HG03025 (cell line): ENCODE results near the gene COX4I1.

ENCODE experiments used
- ATAC-seq: cut with Tn5 transposase; IDR thresholded peaks from one replicate; pipeline ENCODE4 v1.9.1; 2021; ENCODE audit warnings: mild to moderate bottlenecking, moderate library complexity; ENCODE audit not compliant: unreplicated experiment, low FRiP score

COX4I1 gene

DNA sequence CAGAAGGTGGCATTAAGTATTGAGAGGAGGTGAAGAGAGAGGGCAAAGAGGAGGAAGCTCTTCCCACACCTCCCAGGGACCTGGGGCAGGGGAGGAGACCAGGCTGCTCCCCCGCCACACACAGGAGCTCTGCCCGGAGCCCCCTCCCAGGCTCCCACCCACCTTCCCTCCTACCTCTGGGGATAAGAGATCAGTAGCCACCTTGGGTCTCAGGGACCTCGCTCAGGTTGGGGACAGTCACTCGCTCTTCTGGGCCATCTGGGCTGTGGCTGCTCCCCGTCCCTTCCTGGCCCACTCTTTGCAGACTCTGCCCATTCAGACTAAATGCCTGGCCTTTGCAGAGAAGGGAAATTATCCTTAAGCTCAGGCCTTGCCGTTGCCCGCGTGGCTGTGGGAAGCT lies 33.7 kb upstream of the COX4I1 start:
- ATAC-seq, result no peak

DNA sequence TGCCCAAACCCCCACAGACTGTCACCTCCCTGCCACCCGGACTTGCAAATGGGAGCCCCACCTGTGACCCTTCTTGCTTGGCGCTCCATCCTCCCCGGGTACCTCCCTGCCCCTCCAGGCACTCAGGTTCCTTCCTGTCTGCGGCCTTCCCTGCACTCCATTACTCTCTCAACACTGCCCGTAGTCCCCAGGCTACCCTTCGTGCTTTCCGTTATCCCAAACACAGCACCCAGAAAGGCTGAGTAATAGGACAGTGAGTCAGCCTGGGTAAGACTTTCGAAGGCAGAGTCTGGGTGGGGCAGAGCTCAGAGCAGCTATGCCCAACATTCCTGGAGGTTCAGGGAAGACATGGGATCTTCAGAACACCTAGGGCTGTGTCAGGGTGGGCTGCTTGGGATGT lies 32.0 kb upstream of the COX4I1 start:
- ATAC-seq, result no peak

DNA sequence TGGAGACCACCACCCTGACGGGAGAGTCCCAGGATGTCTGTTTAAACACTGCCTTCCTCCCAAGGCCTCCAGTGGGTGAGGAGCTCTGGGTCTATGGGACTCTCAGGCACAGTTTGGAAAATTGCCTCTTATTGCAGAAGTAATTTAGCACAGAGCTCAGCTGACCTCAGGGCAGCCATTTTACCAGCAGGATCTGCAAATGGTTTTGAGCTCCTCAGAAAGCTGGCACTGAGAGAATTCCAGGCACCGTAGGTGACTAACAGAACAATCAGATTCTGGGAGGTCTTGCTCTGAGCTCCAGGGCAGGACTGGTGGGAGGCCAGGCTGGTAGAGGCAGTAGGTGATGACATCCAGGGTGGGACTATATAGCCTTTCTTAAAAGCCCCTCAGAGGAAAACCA lies 31.3 kb upstream of the COX4I1 start:
- no peak for ATAC-seq

DNA sequence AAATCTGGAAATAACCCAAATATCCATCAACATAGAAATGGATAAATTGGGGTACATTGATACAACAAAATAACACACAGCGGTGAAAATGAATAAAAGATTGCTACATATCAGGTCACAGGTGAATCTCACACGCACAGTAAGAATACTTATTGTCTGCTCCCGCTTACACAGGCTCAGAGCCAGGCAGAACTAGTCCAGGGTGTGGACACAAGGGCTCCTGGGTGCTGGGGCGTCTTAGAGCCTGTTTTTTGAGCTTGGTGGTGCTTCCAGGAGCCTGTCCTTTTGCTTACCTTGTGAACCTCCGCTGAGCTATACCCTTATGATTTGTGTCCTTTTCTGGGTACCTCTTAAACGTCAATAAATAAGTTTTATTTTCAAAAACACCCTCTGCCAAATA lies 28.8 kb upstream of the COX4I1 start:
- ATAC-seq, result no peak

DNA sequence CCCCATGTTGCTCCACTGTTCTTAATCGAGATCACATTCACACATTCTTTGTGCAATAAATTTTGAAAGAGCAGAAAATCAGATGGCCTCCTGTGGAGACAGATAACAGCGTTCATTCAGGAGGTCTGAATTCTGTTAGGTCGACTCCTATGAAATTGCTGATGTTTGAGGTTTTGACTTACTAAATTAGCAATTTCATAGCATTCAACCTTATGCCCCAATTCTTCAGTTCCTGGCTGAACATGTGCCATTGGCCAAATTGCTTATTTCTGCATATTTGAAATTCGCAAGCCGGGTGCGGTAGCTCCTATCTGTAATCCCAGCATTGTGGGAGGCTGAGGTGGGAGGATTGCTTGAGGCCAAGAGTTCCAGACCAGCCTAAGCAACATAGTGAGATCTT lies 26.5 kb upstream of the COX4I1 start:
- ATAC-seq, result no peak

DNA sequence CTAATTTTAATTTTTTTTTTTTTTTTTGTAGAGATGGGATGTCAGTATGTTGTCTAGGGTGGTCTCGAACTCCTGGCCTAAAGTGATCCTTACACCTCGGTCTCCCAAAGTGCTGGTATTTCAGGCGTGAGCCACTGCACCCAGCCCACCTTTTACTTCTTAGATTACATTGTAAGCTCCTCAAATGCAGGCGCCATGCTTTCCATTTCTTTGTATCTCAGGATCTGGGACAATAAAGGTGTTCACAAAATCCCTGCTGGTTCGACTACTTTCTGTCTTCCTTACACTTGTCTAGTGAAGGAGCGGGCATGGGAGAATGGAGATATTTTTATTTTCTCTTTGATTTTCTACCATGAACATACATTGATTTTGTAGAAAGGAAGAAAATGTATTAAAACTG lies 25.4 kb upstream of the COX4I1 start:
- no peak for ATAC-seq

DNA sequence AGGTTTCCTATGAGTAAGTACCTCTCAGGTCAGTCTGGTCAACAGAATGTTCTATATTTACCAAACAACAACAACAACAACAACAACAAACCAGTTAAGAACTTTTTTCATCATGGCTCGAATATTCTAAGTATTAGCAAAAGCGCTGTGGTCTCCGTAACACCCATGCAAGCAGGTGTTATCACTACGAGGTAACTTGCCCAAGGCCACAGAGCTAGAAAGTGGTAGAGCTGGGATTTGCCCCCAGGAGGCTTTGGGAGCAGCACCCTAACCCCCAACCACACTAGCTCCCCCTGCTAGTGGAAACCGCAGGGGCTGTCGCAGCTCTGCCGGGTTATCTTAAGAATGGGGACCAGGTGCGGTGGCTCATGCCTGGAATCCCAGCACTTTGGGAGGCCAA lies 24.7 kb upstream of the COX4I1 start:
- no peak for ATAC-seq

DNA sequence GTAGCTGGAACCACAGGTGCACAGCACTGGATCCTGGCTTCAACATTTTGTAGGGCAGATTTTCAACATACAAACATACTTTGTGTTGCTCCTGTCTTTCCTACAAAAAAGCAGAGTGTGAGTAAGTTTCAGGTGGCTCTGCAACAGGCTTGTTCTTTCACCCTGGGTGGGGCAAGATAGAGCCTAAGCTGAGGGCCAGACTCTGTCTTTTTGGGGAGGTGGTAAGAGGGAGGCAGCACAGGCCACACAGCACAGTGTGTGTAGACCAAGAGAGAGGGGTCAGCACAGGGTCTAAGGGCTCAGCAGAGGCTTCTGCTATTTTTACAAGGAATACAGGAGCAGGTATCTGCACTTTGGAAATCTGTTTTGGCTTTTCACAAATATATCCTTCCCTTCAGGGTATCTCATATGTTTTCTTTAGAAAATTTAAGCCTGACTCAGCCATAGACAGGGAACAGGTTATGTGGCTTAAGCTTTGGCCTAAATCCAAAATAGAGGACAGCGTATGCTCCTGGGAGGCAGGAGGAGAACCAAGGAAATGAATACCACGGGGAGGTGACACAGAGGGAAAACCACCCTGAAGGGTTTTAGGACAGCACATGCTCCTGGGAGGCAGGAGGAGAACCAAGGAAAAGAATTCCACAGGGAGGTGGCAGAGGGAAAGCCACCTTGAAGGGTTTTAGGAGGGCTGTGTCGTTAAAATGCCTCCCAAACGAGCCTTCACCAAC lies 21.7 kb upstream of the COX4I1 start:
- ATAC-seq, result no peak

DNA sequence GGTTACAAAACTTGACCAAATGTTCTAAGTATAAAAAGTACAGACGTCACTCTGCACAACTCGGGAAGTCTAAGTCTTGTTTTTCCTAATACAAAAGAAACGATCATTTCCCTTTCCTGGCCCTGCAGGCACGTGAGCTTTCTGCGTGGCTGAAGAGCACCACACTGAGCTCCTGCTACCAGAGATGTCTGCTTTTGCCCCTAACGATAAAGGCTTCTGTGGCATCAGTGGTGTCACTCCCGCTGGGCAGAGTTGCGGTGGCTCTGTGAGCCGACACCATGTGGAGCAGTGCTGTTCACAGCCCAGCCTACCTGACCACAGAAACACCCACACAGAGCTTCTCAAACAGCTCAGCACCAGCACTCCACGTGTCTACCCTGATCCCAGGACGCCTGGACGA lies 20.6 kb upstream of the COX4I1 start:
- no peak for ATAC-seq

DNA sequence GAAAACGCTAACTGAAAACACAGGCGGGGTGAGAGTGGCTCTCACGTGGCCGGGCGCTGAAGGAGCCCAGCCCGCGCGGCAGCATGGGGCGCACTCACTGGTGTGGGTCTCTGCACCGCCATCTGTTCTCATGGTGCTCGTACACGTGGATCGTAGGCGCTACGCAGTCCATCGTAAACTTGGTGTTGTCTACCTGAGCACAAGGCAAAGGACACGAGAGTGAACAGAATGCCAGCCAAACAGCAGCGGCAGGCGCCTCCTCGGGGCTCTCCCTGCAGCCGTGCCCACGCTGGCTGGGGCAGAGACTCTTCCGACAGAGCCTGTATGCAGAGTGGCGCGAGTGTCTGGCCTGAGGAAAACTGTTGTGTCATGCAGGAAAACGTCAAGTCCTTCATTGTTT lies 19.2 kb upstream of the COX4I1 start:
- no peak for ATAC-seq

DNA sequence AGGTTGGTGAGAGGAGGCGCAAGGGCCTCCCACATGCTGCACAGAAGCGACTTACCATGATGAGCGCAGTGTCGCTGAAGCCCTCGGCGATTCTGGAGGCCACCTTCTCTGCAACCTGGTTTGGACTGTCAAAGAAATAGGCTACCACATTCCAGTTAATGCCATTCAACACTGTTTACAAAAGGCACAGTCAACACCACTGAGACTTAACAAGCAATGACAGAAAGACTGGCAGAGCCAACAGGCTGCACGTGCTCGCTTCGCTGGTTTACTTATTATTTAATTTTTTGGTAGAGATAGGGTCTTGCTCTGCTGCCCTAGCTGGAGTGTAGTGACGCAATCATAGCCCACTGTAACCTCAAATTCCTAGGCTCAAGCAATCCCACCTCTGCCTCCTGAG lies 18.3 kb upstream of the COX4I1 start:
- no peak for ATAC-seq

DNA sequence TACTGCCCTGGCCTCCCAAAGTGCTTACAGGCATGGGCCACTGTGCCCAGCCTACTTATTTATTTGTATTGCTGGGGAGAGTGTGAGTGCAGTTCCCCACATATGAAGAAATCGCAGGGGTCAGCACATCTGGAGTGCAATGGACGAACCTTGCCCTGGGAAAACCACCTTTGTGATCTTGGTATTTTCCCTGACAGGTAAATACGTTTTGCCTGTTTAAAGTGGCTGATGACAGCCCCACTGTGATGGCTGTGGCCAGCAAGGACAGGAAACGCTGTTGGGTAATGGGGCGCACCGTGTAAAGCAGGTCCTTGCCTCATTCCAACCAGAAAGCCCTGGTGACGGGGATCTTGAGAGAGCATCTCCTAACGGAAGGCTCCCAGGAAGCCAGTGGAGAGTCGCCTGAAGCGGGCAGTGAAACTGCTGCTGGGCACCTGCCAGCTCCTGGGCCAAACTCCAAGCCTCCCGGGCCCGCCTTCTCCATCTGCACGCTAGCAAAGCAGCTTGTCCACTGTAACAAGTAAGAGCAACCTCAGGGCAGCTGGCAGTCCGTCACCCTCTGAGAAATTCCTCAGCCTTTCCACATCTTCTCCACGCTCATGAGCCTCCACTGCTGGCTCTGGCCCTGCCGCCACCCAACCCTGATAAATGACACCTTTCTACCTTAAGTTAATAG lies 17.7 kb upstream of the COX4I1 start:
- ATAC-seq, result no peak

DNA sequence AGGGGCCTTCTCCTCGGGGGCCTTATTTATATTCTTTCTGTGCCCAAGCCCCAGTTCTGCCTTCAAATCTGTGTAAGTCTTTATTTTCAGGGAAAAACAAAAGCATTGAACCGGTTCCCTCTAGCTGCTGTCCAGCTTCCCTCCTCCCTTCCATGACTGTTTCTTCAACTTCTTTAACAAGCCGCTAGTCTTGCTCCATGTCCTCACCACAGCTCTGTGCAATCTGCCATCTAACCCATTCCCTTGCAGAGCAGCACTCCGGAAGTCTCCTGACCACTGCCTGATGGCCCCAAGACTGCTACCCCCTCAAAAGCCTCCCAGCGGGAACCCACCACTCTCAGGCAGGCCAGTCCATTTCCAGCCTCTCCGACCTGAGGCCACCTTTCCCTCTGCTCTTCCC lies 17.0 kb upstream of the COX4I1 start:
- no peak for ATAC-seq

DNA sequence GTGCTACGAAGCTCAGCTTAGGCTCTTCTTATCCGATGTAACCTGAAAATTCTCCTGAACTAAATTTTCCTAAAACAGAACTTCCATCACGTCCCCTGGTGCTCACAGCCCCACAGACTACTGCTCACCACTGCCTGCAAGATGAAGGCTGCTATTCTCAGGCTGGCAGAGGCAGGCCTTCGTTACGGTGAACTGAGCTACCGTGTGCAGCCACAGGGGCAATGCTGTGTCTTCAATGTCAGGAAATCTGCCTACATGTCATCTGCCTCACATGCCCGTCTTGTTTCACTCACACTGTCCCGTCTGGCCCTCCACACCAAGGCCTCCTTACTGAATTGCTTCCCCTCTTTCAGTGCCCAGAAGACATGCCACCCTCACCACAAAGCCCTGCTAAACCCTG lies 16.1 kb upstream of the COX4I1 start:
- ATAC-seq, result no peak

DNA sequence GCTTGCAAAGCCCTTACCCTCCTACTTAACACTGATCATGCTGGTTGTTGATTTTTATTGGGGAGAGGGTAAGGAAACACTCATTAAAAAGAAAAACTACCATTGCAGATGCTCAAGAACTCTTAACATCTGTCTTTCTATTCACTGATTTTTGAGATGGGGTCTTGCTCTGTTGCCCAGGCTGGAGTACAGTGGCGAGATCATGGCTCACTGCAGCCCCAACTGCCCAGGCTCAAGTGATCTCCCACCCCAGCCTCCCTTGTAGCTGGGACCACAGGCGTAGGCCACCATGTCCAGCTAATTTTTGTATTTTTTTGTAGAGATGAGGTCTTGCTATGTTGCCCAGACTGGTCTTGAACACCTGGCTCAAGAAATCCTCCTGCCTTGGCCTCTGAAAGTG lies 14.7 kb upstream of the COX4I1 start:
- ATAC-seq, result no peak

DNA sequence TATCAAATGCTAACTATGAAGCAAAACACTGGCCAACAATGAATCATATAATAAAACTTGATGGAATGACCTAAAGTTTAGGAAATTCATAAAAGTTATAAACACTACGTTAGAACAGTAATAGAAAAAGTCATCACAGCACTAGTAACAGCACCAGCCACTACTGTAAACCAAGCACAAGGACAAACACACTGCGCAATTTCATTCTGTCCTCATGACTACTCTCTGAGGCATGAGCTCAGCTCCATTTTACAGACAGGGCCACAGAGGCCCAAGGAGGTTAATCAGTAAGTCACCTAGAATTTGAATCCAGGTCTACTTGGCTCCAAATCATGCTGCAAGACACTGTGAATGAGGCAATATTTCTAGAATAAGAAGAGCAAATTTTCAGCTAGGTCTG lies 13.6 kb upstream of the COX4I1 start:
- no peak for ATAC-seq

DNA sequence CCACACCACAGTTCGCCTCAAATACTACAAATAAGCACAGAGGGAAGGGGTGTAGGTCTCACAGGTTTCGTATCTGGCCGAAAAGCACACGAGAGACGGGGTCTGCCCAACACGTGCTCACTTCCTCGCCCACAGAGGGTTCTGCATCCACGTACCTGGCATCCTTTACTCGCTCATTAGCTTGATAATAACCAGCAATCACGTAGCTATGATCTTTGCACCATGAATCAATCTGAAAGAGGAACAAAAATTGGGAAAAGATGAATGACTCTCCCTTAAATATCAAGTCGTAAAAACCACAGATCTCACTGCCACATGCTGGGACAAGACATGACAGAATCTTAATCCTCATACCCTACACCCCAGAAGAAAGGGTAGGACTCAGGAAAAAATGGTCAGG lies 10.7 kb upstream of the COX4I1 start:
- no peak for ATAC-seq

DNA sequence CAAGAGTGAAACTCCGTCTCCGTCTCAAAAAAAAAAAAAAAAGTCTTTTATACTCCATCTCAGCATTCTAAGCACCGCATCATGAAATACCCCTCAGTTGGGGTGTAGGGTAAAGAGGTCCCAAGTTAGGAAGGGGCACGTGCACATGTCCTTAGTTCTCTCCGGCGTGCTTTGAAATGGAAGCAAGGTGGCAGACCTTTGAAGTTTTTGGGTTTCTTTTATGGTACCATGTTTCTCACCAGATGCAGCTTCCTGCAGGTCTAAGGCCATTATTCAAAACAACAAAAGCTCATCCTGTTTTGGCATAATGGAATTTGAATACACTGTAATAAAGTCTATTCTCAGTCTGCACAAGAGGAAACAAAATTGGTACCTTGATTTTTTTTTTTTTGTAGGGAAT lies 9.7 kb upstream of the COX4I1 start:
- ATAC-seq, result no peak

DNA sequence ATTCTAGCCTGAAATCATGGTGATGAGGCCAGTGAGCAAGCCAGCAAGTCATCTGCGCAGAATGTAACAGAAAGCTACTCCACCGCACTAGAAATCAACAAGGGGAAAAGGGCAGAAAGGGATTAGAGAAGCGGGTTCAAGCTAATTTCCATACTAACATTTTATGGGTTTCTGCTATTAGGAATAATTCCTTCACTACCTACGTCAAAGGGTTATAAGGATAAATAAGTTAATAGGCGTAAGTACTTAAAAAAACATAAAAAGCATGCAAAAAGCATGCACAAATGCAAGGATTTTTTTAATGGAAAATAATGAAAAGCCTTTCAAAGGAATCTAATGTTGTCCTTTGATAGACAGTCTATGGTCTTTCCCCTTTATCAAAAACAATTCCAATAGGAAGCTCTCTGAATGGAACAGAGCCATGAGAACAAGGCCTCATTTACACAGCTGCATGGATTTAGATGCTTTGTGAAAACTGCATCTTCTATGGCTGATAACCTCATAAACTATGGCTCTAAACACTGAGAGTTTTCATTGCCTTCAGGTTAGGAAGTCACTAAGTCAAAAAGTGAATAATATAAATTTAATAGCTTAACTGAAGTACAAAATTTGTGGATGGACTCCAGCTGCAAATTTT lies 5.7 kb upstream of the COX4I1 start:
- ATAC-seq, result no peak

DNA sequence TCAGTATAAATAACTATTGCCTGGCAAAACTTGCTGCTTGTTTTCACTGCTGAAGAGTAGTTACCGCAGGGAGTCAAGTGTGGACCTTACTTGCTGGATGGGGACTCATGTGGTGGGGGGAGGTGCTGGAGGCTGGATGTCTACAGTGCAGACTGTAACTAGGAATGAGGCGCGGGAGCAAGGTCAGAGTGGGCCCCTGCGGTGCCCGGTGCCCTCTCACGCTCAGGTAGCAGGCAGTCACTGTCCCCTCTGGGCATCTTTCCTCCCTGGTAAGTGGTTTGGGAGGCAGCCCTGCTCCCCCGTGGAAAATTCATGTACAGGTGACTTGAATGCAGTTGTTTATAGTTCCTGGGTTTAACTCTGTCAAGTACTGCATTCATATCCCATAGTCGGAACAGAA lies 4.8 kb upstream of the COX4I1 start:
- no peak for ATAC-seq

DNA sequence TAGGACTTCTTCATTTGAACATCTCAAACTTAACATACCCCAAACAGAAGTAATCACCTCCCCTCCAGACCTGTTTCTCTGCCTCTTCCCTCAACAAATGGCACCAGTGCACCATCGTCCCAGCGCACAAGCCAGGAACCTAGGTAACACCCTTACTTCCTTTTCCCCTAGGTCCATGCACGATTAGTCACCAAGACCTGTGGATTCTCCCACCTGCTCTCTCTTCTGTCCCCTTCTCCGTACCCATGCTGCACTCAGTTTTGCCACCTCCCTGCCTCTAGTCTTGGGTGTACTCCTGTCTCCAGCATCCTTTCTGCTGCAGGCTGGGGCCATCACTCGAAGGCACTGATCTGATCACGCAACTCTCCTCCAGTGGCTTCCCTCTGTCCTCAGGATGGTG lies 3.3 kb upstream of the COX4I1 start:
- ATAC-seq, result no peak

DNA sequence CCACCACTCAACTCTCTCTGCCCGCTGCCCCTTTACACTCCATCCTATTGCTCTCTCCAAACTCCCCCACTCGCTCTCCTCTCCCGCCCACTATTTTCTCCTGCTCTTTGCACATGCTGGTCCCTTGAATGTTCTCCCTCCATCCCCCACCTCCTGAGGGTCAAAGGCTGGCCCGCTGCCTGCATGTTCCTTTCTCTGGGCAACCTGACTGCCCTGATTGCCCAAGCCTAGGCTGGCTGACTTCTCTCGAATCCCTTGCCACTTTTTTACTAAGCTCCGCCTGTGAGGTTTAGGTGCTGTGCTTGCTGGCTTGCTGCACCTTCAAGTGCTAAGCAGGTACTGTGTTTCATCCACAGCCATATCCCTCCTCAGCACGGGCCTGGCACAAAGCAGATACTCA lies 2.9 kb upstream of the COX4I1 start:
- ATAC-seq, result no peak
